Measurements from ENCODE around the gene BLNK. TPM values are rescaled to one million over a fixed set of nuclear protein-coding genes. Genes with fewer than 3 reads are reported as not detected.

BLNK gene
- total RNA-seq, 1 donor from 2014 or later: not detected

- no peak overlapping the region for H3K4me3 Mint-ChIP-seq (ENCODE audit: unreplicated experiment)
- H3K9me3 Mint-ChIP-seq (ENCODE audit: unreplicated experiment): no peaks in the 10 kb centered on the region
- DNase-seq (ENCODE audit: low spot score): no peak
- peaks cover 20% of the 10 kb centered on the region for H3K4me1 Mint-ChIP-seq (ENCODE audit: unreplicated experiment)
- TF ChIP-seq CTCF (IDR thresholded peaks at IDR 0.05; ENCODE audit: unreplicated experiment): no peak
- H3K36me3 Mint-ChIP-seq (ENCODE audit: low read depth, unreplicated experiment): no peaks in the 10 kb centered on the region
- no peak overlapping the region for H3K27ac Mint-ChIP-seq (ENCODE audit: unreplicated experiment)
- peaks cover 3% of the 10 kb centered on the region for H3K27me3 Mint-ChIP-seq (ENCODE audit: unreplicated experiment)
Measured at GRCh38 chr10:96252730-96253129, 18.6 kb downstream of the BLNK start.

- no peak for TF ChIP-seq CTCF (IDR thresholded peaks at IDR 0.05; ENCODE audit: unreplicated experiment)
- Mint-ChIP-seq H3K36me3 (ENCODE audit: low read depth, unreplicated experiment) (no peaks in the 10 kb centered on the region), H3K4me3 (ENCODE audit: unreplicated experiment) (no peak overlapping the region), H3K27ac (ENCODE audit: unreplicated experiment) (no peak overlapping the region), H3K4me1 (ENCODE audit: unreplicated experiment) (peaks cover 17% of the 10 kb centered on the region), H3K9me3 (ENCODE audit: unreplicated experiment) (no peaks in the 10 kb centered on the region), H3K27me3 (ENCODE audit: unreplicated experiment) (no peaks in the 10 kb centered on the region)
- no peak for DNase-seq (ENCODE audit: low spot score)
Measured at GRCh38 chr10:96250349-96250748, 21.0 kb downstream of the BLNK start.

GRCh38 chr10:96249264-96249663, 22.1 kb downstream of the BLNK start:
- Mint-ChIP-seq H3K36me3 (ENCODE audit: low read depth, unreplicated experiment) (no peaks in the 10 kb centered on the region), H3K9me3 (ENCODE audit: unreplicated experiment) (no peaks in the 10 kb centered on the region), H3K27ac (ENCODE audit: unreplicated experiment) (peak overlapping the region; percentile 90), H3K4me3 (ENCODE audit: unreplicated experiment) (no peak overlapping the region), H3K27me3 (ENCODE audit: unreplicated experiment) (no peaks in the 10 kb centered on the region), H3K4me1 (ENCODE audit: unreplicated experiment) (peaks cover 17% of the 10 kb centered on the region)
- no peak for TF ChIP-seq CTCF (IDR thresholded peaks at IDR 0.05; ENCODE audit: unreplicated experiment)
- DNase-seq (ENCODE audit: low spot score): no peak

GRCh38 chr10:96244354-96244753, 27.0 kb downstream of the BLNK start:
- no peak overlapping the region for H3K27ac Mint-ChIP-seq (ENCODE audit: unreplicated experiment)
- no peak for TF ChIP-seq CTCF (IDR thresholded peaks at IDR 0.05; ENCODE audit: unreplicated experiment)
- no peaks in the 10 kb centered on the region for H3K36me3 Mint-ChIP-seq (ENCODE audit: low read depth, unreplicated experiment)
- no peaks in the 10 kb centered on the region for H3K27me3 Mint-ChIP-seq (ENCODE audit: unreplicated experiment)
- H3K9me3 Mint-ChIP-seq (ENCODE audit: unreplicated experiment): no peaks in the 10 kb centered on the region
- H3K4me3 Mint-ChIP-seq (ENCODE audit: unreplicated experiment): no peak overlapping the region
- H3K4me1 Mint-ChIP-seq (ENCODE audit: unreplicated experiment): peaks cover 4% of the 10 kb centered on the region
- DNase-seq (ENCODE audit: low spot score): no peak

- Mint-ChIP-seq H3K27ac (ENCODE audit: unreplicated experiment) (no peak overlapping the region), H3K4me1 (ENCODE audit: unreplicated experiment) (no peaks in the 10 kb centered on the region), H3K9me3 (ENCODE audit: unreplicated experiment) (no peaks in the 10 kb centered on the region), H3K27me3 (ENCODE audit: unreplicated experiment) (peaks cover 3% of the 10 kb centered on the region), H3K36me3 (ENCODE audit: low read depth, unreplicated experiment) (no peaks in the 10 kb centered on the region), H3K4me3 (ENCODE audit: unreplicated experiment) (no peak overlapping the region)
- no peak for TF ChIP-seq CTCF (IDR thresholded peaks at IDR 0.05; ENCODE audit: unreplicated experiment)
- no peak for DNase-seq (ENCODE audit: low spot score)
Measured at GRCh38 chr10:96243296-96243695, 28.1 kb downstream of the BLNK start.
